Measurements from ENCODE around the gene AKAP8.

DNA sequence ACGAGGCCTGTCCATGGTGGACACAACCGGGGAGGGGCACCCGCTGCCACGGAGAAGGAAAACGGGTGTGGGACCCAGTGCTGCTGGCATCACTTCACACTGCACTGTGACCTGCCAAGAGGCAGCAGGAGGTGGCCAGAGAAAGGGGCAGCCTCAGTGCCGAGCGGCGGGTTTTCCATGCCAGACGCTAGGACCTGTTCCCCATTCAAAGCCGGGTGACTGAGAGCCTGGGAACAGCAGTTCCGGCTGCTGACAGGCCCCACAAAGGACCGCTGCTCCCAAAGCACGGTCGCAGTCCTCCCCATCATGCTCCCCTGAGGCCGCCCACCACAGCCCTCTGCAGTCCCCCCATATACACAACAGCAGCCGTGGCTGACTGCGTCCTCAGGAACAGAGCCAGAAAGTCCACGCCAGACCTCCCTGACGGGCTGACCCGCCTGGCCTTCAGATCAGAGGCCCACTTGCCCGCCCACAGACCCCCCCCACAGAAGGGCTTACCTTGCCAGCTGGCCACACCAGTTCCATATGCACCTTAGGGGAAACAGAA is 5.4 kb downstream of the AKAP8 start:
- TF ChIP-seq POLR2A (IDR thresholded peaks at IDR 0.05) (no peak), EP300 (IDR thresholded peaks at IDR 0.05; ENCODE audit: low read depth) (no peak)
- TF ChIP-seq, protein P1, sequence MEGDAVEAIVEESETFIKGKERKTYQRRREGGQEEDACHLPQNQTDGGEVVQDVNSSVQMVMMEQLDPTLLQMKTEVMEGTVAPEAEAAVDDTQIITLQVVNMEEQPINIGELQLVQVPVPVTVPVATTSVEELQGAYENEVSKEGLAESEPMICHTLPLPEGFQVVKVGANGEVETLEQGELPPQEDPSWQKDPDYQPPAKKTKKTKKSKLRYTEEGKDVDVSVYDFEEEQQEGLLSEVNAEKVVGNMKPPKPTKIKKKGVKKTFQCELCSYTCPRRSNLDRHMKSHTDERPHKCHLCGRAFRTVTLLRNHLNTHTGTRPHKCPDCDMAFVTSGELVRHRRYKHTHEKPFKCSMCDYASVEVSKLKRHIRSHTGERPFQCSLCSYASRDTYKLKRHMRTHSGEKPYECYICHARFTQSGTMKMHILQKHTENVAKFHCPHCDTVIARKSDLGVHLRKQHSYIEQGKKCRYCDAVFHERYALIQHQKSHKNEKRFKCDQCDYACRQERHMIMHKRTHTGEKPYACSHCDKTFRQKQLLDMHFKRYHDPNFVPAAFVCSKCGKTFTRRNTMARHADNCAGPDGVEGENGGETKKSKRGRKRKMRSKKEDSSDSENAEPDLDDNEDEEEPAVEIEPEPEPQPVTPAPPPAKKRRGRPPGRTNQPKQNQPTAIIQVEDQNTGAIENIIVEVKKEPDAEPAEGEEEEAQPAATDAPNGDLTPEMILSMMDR (IDR thresholded peaks at IDR 0.05): no peak
